G401.6 (cell line): ENCODE results near the gene PKD2L2.
"Not testable (repeated sequence)": the region's sequence is repeated elsewhere in the genome, so short reads cannot be mapped to it uniquely, and the experiment has no call there.

Experiments used
- FAIRE-seq: peaks from 2 replicates; lab custom pipeline; 2012; peaks lifted over from hg19 to GRCh38; lab: Jason Lieb, UNC

PKD2L2 gene

DNA sequence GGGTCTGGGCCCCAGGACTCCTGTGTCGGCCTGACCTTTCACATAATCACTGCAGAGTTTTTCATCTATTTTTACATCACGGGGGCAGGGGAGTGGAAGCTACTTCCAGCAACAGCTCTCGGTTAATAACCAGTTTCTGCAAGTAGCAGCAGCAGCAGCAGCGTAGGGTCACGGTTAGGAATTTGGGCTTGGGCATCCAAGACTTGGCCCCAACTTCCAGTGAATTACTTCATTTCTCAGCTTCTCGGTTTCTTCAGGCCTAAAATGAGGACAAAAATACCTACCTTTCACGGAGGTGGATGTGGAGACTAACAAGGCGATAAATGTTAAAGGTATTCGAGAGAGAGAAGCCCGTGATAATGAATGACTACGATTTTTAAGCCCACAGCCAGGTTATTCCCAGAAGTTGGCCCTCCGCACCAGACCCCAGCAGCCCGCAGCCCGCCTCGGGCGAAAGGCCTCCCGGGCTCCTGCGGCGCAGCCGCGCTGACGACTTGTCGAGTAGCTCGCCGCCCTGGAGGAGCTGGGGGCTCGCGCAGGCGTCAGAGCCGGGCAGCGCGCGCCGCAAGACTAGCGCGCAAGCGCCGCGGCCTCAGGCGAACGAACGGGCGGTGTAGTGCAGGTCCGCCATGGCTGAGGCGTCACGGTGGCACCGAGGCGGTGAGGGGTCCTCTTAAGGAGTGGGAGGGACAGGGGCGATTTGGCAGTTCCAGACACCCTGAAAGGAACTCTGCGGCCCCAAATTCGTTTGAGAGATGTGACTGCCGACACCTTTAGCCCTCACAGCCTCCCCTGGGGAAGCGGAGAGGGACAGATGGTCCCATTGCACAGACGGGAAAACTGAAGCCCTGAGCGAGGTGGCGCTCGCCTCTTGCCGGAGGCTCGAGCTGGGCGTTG lies at the start of gene PKD2L2:
Gene PKD2L2, plus strand, starts transcription at position 595 of the 897 bp plus-strand sequence. Its CDS starts 35 bp downstream, at position 630.
- FAIRE-seq: no peak

DNA sequence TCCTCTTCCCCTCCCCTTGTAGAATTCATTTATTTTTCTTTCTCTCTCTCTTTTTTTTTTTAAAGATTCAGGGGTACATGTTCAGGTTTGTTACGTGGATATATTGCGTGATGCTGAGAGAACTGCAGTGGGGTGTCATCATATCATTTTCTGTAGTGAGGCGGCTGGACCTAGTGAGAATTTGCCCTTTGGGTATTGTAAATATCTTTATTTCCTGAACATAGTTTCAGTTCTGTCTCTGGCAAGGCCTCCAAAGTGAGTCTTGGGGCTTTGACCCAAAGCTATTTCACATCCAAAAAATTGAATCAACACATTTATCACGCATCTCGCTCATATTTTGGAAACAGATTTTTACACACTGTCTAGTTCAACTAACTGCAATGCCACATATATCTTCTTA lies 47.0 kb upstream of the PKD2L2 start:
- no peak for FAIRE-seq

DNA sequence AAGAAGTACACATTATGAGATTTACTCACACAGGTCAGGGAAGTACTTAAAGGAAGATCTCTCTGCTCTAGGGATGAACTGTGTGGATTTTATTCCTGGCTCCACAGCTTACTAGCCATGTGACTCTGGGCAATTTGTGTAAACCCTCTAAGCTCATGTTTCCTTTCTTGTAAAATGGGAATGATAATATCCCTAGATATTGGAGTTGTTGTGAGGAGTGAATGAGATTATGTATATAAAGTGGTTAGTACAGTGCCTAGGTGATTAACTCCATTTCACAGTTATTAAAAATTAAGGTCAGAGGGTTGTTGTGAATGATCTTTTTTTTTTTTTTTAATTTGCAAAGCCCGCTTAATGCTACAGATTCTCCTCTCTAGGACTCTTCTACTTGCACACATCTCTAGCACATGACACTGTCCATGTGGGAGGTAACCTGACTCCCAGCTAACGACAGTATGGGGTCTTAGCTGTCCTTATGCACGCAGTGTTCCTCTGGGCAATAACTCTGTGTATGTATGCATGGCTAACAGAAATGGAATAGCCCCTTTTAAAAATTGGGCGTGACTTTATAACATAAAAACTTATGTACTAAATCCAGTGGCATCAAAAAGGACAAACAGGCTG lies 45.5 kb upstream of the PKD2L2 start:
- FAIRE-seq: no peak

DNA sequence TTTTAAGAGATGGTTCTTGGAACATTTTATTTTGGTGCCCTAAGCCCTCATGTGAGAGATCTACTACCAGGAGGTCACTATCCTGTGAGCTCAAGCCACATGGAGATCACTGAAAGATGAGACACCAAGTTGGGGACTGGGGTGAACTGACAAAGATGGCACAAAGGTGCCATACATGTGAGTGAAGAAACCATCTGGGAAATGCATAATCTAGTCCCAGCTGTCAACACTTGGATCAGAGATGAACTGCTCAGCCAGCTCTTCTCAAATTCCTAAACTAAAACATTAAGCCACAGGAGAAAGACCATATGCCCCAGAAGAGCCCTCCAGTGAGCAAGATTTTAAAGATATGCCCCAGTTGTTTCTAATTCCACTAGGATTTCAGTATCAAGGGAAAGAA lies 43.8 kb upstream of the PKD2L2 start:
- FAIRE-seq: no peak

DNA sequence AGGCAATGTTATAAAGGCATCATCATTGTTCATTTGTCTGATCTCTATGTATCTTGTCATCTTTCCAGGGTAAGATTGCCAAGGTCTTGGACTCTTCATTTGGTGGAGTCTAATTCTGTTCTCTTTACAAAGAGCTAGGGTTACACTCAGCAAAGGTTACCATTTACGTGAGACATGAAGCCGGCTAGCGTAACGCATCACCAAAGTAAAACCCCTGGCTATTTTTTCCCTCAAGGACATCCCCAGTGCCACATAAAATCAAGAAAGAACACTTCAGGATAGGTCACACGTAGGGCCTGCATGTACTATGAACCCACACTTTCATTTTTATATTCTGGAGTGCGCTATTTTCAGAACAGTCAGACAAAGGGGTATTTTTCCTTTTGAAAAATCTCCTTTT lies 41.6 kb upstream of the PKD2L2 start:
- no peak for FAIRE-seq

DNA sequence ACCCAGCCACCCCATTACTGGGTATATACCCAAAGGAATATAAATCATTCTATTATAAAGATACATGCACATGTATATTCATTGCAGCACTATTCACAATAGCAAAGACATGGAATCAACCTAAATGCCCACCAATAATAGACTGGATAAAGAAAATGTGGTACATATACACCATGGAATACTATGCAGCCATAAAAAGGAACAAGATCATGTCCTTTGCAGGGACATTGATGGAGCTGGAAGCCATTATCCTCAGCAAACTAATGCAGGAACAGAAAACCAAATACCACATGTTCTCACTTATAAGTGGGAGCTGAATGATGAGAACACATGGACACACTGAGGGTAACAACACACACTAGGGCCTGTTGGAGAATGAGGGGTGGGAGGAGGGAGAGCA lies 36.1 kb upstream of the PKD2L2 start:
- not testable (repeated sequence) for FAIRE-seq

DNA sequence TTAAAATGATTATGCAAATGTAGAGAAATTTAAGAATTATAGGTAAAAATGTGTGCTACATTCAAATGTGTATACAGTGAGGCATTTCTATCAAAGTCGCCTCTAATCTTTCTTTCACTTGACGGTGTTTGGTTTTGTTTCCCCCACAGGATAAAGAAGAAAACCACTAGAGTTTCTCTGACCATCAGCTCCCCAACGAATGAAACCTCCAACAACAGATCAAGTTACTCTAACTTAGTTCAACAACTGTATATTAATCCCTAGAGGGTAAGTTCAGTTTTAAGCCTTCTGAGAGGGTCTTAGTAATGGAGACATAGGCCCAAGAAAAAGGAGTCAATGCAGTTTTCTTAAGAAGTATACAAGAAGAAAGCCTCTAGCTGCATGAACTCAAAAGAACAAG lies 33.1 kb upstream of the PKD2L2 start:
- FAIRE-seq: no peak

DNA sequence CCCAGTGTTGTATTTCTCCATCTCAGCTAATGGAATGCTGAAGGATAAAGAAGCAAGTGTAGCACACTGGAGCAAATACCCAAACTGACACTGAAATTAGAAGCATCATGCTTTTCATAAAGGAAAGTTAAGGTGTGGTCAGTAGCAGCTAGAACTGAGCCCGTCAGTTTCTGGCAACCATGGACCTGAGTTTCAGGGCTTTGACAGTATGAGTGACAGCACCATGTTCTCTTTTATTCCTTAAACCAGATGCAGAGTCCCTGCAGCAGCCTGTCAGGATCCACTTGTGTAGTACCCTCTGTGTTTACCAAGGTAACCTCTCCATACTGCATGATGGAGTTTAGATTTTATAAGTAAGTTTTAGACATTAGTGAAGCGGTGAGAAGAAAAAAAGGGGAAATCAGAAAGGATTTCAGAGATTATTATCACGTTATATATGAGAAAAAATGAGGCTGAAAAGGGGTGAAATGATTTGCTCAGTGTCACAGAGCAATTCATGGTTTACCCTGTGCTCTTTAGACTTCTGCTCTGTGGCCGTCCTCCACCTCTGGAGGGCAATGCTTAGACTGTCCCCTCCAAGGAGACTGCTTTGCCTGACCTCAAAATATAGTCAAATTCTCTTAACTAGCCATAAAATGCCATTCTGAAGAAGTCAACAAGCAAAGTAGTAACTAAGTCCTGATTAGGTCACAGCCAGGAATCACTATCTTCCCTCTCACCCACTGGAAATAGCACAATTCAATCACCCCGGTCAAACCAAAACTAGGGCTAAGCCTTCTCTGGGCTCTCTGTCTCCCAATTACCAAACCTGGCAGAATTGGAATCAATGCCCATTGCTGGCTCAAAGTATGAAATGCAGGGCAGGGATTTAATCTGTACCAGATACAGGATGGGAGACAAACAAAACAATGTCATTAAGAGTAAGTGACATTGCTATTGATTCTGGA lies 32.1 kb upstream of the PKD2L2 start:
- FAIRE-seq: no peak

DNA sequence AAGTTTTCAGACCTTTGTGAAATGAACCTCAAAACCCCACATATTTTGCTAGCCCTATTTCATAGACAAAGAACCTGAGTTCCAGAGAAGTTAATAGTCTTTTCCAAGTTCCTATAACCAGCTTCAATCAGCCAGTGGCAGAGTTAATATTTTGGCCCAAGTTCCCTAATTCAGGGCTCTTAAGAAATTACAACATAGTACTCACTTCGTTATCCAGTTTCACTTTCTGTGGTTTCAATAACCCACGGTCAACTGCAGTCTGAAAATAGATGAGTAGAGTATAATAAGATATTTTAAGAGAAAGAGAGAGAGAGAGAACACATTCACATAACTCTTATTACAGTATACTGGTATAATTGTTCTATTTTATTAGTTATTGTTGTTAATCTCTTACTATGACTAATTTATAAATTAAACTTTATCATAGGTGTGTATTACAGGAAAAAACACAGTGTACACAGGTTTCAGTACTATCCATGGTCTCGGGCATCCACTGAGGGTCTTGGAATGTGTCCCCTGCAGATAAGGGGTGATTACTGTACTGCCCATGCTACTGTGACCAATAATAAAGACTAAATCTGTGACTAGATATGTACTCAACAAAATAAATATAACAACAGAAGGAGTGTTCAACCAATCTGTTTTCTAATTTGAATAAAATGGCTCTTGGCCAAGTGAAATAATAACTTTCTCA lies 30.9 kb upstream of the PKD2L2 start:
- no peak for FAIRE-seq

DNA sequence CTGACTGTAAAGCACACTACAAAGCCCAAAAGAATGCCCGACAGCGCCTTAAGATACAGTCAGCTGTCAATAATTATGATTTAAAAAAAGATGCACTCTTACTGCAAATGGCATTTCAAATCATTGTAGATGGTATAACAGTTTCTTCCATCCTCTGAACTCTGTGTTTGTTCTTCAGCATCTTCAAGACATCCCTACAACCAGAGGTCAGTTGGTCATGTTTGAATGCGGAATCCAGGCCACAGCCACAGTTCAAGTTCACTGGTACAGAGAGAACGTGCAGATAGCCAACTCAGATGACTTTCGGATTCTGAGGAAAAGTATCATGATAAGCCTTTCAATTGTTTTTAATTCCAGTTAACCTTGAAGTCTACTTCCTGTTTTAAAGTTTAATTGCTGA lies 30.3 kb upstream of the PKD2L2 start:
- FAIRE-seq: no peak

DNA sequence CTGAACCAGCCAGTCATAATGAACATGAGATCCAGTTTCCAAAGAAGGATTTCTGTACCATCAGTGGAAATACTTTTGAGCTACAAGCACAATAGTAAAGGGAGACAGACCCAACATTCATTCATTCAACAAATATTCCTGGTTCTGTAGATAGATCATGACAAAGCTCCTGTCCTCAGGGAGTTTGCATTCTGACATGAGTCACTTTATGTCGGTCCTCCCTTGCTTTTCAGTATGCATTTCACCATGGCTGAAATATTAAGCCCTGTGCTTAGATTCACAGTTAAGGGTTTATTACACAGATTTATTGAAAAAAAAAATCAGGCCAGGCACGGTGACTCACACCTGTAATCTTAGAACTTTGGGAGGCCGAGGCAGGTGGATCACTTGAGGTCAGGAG lies 27.0 kb upstream of the PKD2L2 start:
- no peak for FAIRE-seq

DNA sequence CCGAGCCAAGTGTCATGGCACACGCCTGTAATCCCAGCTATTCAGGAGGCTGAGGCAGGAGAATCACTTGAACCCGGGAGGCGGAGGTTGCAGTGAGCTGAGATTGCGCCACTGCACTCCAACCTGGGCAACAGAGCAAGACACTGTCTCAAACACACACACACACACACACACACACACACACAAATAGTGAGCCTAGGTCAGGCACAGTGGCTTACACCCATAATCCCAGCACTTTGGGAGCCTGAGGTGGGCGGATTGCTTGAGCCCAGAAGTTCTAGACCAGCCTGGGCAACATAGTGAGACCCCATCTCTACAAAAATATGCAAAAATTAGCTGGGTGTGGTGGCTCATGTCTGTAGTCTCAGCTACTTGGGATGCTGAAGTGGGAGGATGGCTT lies 25.6 kb upstream of the PKD2L2 start:
- FAIRE-seq: not testable (repeated sequence)

DNA sequence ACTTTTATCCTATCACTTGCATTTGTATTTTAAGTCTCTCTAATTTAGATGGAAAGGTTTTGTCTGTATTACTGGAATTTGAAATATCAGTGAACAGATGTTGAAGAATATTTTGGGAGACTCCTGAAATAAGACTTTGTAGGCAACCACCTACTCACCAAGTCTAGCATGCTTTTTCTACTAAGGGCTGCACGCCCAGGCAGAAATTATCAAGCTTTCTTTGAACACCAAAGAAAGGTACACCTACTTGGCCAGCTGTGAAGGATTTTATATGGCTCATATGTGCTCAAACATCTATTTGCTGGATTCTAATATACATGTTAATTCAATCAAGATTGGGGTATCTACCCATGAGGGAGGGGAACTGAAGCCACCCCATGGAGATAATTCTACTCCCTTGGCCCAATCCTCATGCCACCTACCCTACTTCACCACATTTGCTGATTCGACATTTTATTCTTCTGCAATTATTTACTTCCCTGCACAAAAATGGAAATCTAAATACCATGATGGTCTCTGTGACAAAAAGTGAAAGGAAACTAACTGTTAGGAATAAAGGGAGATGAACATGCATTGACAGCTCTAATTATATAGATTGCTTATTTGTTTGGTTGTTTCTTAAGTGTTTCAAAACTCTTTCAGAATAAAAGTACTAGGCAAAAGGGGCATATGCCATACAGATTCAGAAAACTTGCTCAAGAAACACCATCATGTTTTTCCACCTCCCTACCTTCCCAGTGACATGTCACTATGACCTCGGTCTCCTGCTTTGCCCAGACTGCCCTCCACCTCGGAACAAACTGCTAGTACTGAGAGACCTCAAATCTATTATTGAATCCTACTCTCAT lies 22.5 kb upstream of the PKD2L2 start:
- no peak for FAIRE-seq

DNA sequence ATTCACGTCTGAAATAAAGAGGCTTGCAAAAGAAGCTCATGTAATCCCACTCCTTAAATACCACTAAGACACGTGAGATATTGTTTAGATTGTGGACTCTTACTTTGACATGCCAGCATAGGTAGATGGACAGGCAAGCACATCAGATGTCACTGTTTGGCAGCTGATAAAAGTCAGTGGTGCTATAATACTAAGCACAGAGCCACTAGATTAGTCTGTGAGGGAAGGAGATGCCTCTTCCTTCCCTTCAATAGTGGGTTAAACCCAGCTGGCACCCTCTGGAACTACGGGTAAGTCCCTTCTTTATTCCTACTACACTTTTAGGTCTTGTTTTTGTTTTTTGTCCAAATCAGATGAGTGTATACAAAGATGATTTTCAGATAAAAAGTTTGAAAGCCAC lies 21.6 kb upstream of the PKD2L2 start, which contains the start of gene MYOT:
Gene MYOT, plus strand, starts transcription at position 197 of the 400 bp plus-strand sequence. CDS start 2,792 bp downstream, outside the sequence.
- no peak for FAIRE-seq

DNA sequence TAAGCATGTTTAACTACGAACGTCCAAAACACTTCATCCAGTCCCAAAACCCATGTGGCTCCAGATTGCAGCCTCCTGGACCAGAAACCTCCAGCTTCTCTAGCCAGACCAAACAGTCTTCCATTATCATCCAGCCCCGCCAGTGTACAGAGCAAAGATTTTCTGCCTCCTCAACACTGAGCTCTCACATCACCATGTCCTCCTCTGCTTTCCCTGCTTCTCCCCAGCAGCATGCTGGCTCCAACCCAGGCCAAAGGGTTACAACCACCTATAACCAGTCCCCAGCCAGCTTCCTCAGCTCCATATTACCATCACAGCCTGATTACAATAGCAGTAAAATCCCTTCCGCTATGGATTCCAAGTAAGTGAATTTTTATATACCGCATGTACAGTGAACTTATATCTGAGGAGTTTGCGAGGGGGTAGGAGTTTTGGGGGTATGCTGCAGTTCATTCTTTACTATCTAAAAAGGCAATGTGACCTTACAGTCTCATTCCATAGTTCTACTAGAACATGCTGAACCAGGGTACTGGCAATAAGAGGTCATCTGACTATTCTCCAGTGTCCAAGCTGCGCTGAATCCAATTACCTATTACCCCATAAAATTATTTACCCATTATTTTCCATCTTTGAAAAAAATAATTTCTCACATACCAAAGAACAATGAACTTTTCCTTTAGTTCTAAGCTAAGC lies 18.5 kb upstream of the PKD2L2 start:
- no peak for FAIRE-seq

DNA sequence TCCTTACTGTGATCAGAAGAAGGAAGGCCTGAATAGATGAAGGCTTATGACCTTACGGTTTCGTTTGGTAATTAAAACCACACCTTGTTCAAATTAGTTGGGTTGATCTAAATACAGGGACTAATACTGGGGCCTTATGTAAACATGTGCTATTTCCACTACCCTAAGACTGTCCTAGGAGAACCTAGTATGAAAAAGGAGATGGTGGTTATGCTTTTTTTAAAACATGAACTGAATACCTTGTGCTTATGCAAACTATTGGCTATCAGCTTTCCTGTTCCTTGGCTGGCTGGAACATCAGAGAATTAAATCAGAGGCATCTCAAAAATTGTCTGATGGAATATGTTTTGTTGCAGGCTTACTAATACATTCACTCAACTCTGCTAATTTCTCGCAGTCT lies 17.7 kb upstream of the PKD2L2 start:
- FAIRE-seq: no peak

DNA sequence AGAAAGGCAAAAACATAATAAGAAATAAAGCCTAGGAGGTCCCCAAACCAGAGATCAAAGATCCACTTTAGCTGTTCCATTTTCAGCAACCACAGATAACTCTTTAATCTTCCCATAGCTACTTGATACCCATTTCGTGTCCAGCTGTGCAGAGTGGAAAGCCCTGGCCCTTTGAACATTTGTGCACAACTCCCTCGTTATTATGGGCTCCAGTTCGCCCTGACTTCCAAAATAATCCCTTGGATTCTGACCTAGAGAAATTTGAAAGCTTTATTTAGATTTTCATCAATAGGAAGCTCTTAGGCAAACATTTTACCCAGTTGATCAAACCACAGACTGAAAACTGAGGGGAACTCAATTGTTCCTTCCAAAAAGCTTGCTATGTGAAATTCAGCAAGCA lies 16.8 kb upstream of the PKD2L2 start:
- no peak for FAIRE-seq

DNA sequence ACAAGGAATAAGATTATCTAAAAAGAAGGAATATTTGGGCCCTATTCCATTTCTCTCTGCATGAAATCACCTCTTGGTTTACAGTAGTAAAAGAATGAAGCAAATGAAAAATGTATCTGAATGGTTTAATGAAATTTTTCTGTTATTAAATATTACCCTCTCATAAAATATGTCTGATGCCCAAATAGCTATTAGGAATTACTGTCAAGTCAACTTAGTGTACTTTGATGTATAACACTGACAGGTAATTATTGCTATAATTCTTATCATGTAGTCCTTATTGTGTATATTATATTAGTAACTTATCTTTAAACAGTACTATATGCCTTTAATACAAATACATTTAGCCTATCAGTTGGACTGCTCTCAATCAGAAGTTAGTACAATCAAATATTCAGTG lies 13.2 kb upstream of the PKD2L2 start:
- FAIRE-seq: no peak

DNA sequence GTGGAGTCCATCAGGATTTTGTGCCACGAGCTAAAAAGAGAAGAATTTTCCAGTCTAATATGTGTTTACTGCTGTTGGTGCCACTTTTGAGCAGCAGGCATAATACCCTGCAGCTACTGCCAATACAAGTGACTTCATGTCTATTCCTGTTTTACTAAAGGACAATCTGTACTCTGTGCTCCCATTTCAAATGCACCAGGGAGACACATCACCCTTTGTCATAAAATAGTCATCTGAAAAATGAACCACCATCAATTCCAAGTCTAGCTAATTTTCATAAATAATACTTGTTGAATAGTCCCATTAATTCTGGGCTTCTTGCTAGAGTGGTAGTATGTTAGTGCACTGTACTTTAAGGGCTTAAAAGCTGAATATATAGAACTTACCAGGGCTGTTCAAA lies 8.9 kb upstream of the PKD2L2 start:
- no peak for FAIRE-seq

DNA sequence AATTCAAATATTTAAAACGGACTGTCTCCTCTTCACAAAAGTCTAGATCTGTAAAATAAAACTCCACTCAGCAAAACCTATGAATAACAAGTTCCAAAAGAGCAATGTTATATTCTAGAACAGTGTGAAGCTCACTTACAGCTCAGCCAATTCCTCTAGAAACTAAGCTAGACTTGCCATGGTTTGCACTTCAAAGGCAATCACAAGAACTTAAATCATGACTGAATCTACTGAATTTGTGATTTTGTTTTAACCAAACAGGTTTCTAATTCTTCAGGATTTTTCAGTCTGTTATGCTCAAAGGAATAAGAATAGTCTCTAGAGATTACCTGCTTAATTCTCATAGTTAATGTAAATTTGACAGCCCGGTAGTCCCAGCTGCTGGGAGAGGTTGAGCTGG lies 1.4 kb upstream of the PKD2L2 start:
- peak; percentile 69 for FAIRE-seq
